ENCODE measurements around the gene TM4SF4.

The TM4SF4 gene

DNA sequence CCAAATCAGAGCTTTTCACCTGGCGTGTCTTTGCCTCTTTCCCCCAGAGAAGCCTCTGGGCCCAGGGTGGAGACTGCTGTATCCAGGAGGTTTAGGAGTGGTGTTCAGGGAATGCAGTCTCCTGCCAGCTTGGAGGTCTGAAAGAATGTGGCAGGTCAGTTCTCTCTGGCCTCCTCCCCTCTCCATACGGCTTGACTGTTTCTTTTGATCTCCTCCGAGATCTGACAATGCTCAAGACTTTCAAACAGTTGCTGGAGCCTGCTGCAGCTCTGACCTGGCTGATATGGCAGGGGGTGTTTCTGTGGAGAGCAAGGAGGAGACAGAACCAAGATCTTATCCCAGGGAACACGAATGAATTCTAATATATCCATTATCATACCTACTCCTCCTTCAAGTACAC is 24.7 kb upstream of the TM4SF4 start:
- Histone ChIP-seq H3K27ac (no peak overlapping the region), H3K9me3 (ENCODE audit: severe bottlenecking) (peaks cover 10% of the 10 kb centered on the region), H3K27me3 (ENCODE audit: insufficient read depth, low read depth, severe bottlenecking) (no peaks in the 10 kb centered on the region), H3K4me3 (ENCODE audit: low read depth, low read length) (no peak overlapping the region), H3K36me3 (no peaks in the 10 kb centered on the region)
- TF ChIP-seq, protein P1, sequence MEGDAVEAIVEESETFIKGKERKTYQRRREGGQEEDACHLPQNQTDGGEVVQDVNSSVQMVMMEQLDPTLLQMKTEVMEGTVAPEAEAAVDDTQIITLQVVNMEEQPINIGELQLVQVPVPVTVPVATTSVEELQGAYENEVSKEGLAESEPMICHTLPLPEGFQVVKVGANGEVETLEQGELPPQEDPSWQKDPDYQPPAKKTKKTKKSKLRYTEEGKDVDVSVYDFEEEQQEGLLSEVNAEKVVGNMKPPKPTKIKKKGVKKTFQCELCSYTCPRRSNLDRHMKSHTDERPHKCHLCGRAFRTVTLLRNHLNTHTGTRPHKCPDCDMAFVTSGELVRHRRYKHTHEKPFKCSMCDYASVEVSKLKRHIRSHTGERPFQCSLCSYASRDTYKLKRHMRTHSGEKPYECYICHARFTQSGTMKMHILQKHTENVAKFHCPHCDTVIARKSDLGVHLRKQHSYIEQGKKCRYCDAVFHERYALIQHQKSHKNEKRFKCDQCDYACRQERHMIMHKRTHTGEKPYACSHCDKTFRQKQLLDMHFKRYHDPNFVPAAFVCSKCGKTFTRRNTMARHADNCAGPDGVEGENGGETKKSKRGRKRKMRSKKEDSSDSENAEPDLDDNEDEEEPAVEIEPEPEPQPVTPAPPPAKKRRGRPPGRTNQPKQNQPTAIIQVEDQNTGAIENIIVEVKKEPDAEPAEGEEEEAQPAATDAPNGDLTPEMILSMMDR (IDR thresholded peaks at IDR 0.05; ENCODE audit: low read depth, low read length), result no peak
- DNase-seq, result no peak

DNA sequence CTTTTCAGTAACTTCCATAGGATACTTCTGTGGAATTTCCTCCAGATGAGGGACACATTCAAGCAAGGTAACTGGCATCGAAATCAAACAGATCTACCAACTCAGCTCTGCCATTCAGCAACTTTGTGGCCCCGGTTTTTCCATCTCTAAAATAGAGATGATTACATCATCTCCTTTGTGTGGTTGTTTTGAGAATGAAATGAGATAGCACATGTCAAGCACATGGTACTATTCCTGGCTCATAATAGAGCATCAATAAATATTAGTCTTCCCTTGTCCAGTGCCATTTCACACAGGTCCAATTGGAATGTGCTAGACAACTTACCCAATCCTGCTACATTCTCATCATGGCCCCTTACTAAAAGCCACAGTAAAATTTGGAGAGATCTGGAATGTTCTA is 24.2 kb upstream of the TM4SF4 start:
- TF ChIP-seq, protein P1 (IDR thresholded peaks at IDR 0.05; ENCODE audit: low read depth, low read length), result no peak
- H3K36me3 ChIP-seq, result no peaks in the 10 kb centered on the region
- no peak overlapping the region for H3K27ac ChIP-seq
- H3K27me3 ChIP-seq (ENCODE audit: insufficient read depth, low read depth, severe bottlenecking), result no peaks in the 10 kb centered on the region
- DNase-seq, result no peak
- H3K4me3 ChIP-seq (ENCODE audit: low read depth, low read length), result no peak overlapping the region
- H3K9me3 ChIP-seq (ENCODE audit: severe bottlenecking), result peaks cover 10% of the 10 kb centered on the region

DNA sequence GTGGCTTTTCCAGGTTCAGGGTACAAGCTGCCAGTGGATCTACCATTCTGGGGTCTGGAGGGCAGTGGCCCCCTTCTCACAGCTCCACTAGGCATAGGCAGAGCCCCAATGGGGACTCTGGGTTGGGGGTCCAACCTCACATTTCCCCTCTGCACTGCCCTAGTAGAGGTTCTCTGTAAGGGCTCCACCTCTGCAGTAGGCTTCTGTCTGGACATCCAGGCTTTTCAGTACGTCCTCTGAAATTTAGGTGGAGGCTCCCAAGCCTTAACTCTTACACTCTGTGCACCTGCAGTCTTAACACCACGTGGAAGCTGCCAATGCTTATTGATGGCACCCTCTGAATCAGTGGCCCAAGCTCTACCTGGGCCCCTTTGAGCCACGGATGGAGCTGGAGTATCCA is 22.5 kb upstream of the TM4SF4 start:
- no peaks in the 10 kb centered on the region for H3K27me3 ChIP-seq (ENCODE audit: insufficient read depth, low read depth, severe bottlenecking)
- TF ChIP-seq, protein P1 (IDR thresholded peaks at IDR 0.05; ENCODE audit: low read depth, low read length), result no peak
- no peak for DNase-seq
- no peak overlapping the region for H3K27ac ChIP-seq
- no peak overlapping the region for H3K4me3 ChIP-seq (ENCODE audit: low read depth, low read length)
- H3K36me3 ChIP-seq, result no peaks in the 10 kb centered on the region
- peaks cover 10% of the 10 kb centered on the region for H3K9me3 ChIP-seq (ENCODE audit: severe bottlenecking)

DNA sequence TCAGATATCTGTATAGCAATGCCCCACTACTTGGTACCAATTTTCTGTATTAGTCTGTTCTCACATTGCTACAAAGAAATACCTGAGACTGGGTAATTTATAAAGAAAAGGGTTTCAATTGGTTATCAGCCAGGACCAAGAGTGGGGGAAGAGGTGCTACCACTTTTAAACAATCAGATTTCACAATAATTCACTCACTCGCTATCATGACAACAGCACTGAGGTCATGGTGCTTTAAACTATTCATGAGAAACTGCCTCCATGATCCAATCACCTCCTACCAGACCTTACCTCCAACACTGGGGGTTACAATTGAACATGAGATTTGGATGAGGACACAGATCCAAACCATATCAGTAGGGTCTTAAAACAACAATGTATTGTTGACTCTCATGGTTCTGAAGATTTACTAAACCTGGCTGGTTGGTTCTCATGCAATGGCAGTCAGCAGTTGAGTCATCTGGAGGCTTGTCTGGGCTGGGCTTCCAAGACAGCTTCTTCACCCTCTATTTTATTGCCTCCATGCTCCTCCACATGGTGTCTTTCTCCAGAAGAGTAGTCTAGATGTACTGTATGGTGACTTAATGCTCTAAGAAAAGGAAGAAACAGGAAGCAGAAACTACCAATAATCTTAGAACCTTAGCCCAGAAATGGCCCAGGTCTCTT is 21.2 kb upstream of the TM4SF4 start:
- no peaks in the 10 kb centered on the region for H3K27me3 ChIP-seq (ENCODE audit: insufficient read depth, low read depth, severe bottlenecking)
- H3K27ac ChIP-seq, result no peak overlapping the region
- no peaks in the 10 kb centered on the region for H3K36me3 ChIP-seq
- peaks cover 10% of the 10 kb centered on the region for H3K9me3 ChIP-seq (ENCODE audit: severe bottlenecking)
- TF ChIP-seq, protein P1 (IDR thresholded peaks at IDR 0.05; ENCODE audit: low read depth, low read length), result no peak
- no peak overlapping the region for H3K4me3 ChIP-seq (ENCODE audit: low read depth, low read length)
- DNase-seq, result no peak

DNA sequence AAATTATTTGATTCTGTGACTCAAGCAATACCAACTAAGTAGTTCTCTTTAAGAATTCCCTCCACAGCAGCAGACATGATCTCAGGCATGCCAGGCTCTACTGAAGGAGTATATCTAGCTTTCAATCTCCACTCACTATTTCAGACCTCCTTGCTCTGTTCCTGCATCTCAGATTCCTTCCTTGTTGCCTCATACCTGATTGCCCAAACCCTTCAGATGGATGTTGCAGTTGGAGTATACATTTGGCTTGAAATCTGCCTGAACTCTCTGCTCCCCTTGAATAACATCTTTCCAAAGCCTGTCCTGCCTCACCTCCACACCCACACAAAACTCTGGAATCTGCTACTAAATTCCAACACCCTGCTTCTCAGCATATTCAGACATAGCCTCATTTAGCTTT is 19.8 kb upstream of the TM4SF4 start:
- no peaks in the 10 kb centered on the region for H3K36me3 ChIP-seq
- TF ChIP-seq, protein P1 (IDR thresholded peaks at IDR 0.05; ENCODE audit: low read depth, low read length), result no peak
- peaks cover 10% of the 10 kb centered on the region for H3K9me3 ChIP-seq (ENCODE audit: severe bottlenecking)
- no peaks in the 10 kb centered on the region for H3K27me3 ChIP-seq (ENCODE audit: insufficient read depth, low read depth, severe bottlenecking)
- no peak overlapping the region for H3K27ac ChIP-seq
- H3K4me3 ChIP-seq (ENCODE audit: low read depth, low read length), result no peak overlapping the region
- DNase-seq, result no peak

DNA sequence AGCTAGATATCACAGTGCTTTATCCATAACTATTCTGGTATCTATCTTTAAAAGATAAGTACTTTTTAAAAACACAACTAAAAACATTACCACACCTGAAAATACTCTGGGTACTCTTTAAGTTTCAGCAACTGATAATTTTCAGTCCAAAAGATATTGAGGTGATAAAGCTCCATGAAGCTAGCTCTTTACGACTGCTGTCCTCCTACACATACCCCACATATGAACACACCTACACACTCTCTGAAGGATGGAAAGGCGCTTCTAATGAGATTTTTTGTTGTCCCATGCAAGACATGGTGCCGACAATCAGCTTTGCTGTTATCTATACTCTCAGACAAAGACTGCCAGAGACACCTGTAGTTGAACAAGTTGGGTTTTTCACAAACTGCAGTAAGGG is 19.1 kb upstream of the TM4SF4 start:
- DNase-seq, result no peak
- TF ChIP-seq, protein P1 (IDR thresholded peaks at IDR 0.05; ENCODE audit: low read depth, low read length), result no peak
- peaks cover 10% of the 10 kb centered on the region for H3K9me3 ChIP-seq (ENCODE audit: severe bottlenecking)
- no peak overlapping the region for H3K4me3 ChIP-seq (ENCODE audit: low read depth, low read length)
- H3K27me3 ChIP-seq (ENCODE audit: insufficient read depth, low read depth, severe bottlenecking), result no peaks in the 10 kb centered on the region
- no peak overlapping the region for H3K27ac ChIP-seq
- H3K36me3 ChIP-seq, result no peaks in the 10 kb centered on the region
